Panc1 (cell line): ENCODE results near the gene FAM78A.

Experiments used
- CTCF ChIP-seq: fragments of 450-650 bp; IDR thresholded peaks from 2 replicates; pipeline ENCODE4 v1.5.1; 2017; ENCODE audit warnings: mild to moderate bottlenecking
- POLR2AphosphoS5 ChIP-seq: IDR thresholded peaks from 2 replicates; pipeline ENCODE4 v1.6.1; 2012; ENCODE audit warnings: mild to moderate bottlenecking, low read depth, low read length, moderate library complexity

- TF ChIP-seq CTCF (no peak), POLR2AphosphoS5 (no peak)
Measured at GRCh38 chr9:131220485-131220884, 55.8 kb downstream of the FAM78A start.
